KMS-11 (cell line): Measurements from ENCODE around the gene KRTAP10-3.

Experiments used
- H2AFZ ChIP-seq: fragments of 200-600 bp; sonication (generic); 2 replicates; pipeline ENCODE4 v1.6.1; 2016; ENCODE audit warnings: antibody characterized with exemption, mixed run types, low read depth
- H3K27ac ChIP-seq: fragments of 200-600 bp; sonication (generic); 2 replicates; pipeline ENCODE4 v1.6.1; 2016; ENCODE audit warnings: mild to moderate bottlenecking, mixed run types
- H3K27me3 ChIP-seq: fragments of 200-600 bp; sonication (generic); 2 replicates; pipeline ENCODE4 v1.6.1; 2017; ENCODE audit warnings: mild to moderate bottlenecking, low read depth, mixed run types, moderate library complexity; ENCODE audit not compliant: insufficient read depth
- H3K36me3 ChIP-seq: fragments of 200-600 bp; sonication (generic); 2 replicates; pipeline ENCODE4 v1.6.1; 2017; ENCODE audit warnings: mild to moderate bottlenecking, mixed run types; ENCODE audit not compliant: insufficient read depth
- H3K4me1 ChIP-seq: fragments of 200-600 bp; sonication (generic); 2 replicates; pipeline ENCODE4 v1.6.1; 2016; ENCODE audit warnings: mild to moderate bottlenecking, low read depth, mixed run types; ENCODE audit not compliant: poor library complexity, severe bottlenecking
- H3K4me2 ChIP-seq: fragments of 200-600 bp; sonication (generic); 2 replicates; pipeline ENCODE4 v1.7.0; 2016; ENCODE audit warnings: mild to moderate bottlenecking, mixed run types
- H3K4me3 ChIP-seq: fragments of 200-600 bp; sonication (generic); IDR thresholded peaks from 2 replicates; pipeline ENCODE4 v1.6.1; 2017; ENCODE audit warnings: low read depth, low read length, mixed read lengths; ENCODE audit not compliant: insufficient read depth
- H3K79me2 ChIP-seq: fragments of 200-600 bp; sonication (generic); 2 replicates; pipeline ENCODE4 v1.6.1; 2016; ENCODE audit warnings: low read depth, mixed run types; ENCODE audit not compliant: insufficient read depth
- H3K9ac ChIP-seq: fragments of 200-600 bp; sonication (generic); 2 replicates; pipeline ENCODE4 v1.6.1; 2016; ENCODE audit warnings: mild to moderate bottlenecking, mixed run types
- H4K20me1 ChIP-seq: fragments of 200-600 bp; sonication (generic); 2 replicates; pipeline ENCODE4 v1.6.1; 2016; ENCODE audit warnings: mild to moderate bottlenecking, mixed run types; ENCODE audit not compliant: insufficient read depth
- CTCF ChIP-seq: fragments of 200-600 bp; sonication (generic); conservative IDR thresholded peaks from 2 replicates; pipeline ENCODE4 v1.6.1; 2017; ENCODE audit warnings: low read depth, mild to moderate bottlenecking, antibody characterized with exemption, low read length, moderate library complexity, mixed read lengths

The KRTAP10-3 gene

DNA sequence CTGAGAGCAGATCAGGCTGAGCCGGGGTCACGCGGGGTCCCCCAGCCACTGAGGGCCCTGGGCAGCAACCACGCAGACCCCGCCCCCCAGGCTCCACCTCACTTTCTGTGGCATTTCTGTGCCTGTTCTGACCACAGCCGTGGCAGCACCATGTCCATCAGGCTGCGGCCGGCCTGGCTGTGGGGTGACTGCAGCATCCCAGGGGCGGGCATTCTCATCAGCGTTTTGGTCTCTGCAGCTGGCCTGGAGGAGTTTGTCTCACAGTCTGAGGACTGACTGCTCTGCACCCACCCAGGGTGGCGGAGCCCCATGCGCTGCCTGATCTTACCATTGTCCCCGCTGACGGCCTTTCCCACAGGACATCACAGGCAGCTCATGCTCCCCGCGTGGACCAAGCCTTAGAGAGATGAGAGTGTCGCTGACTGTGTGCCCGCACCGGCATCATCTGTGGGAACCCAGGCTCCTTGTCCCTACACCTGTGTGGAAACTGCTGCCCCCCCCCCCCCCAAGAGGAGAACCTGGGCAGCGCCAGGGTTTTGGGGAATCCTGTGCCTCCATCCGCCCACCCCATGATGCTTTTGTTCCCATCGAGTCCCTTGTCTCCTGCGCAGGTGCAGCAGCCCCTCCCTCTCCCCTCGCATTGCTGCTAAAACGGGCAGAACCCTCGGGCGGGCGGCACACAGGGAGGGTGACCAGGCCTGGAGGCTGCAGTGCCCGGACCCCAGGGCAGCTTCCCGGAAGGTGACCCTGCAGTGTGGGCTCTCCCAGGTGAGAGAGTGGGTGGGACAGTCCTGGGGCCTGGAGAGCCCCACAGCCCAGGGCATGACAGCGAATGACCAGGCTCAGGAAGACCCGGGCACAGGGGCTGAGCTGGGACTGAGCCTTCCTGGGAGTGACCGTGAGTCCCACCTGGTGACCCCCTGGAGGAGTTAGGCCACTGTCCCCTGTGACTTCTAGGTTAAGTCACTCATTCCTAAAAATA, 20.4 kb downstream of the KRTAP10-3 start:
- Histone ChIP-seq H3K4me3 (no peak overlapping the region), H3K9ac (no peak overlapping the region), H3K36me3 (no peaks in the 10 kb centered on the region), H3K27ac (no peak overlapping the region), H3K4me1 (no peaks in the 10 kb centered on the region), H4K20me1 (no peaks in the 10 kb centered on the region), H2AFZ (no peak overlapping the region), H3K79me2 (no peaks in the 10 kb centered on the region), H3K27me3 (peaks cover 57% of the 10 kb centered on the region), H3K4me2 (no peak overlapping the region)
- TF ChIP-seq CTCF = no peak

GRCh38 chr21:44535963-44536362, 22.6 kb downstream of the KRTAP10-3 start:
- no peaks in the 10 kb centered on the region for H3K79me2 ChIP-seq
- H3K4me2 ChIP-seq = no peak overlapping the region
- no peaks in the 10 kb centered on the region for H4K20me1 ChIP-seq
- H3K4me3 ChIP-seq = no peak overlapping the region
- no peak overlapping the region for H3K27ac ChIP-seq
- no peak overlapping the region for H2AFZ ChIP-seq
- peaks cover 56% of the 10 kb centered on the region for H3K27me3 ChIP-seq
- TF ChIP-seq CTCF = no peak
- no peaks in the 10 kb centered on the region for H3K36me3 ChIP-seq
- no peak overlapping the region for H3K9ac ChIP-seq
- no peaks in the 10 kb centered on the region for H3K4me1 ChIP-seq

DNA sequence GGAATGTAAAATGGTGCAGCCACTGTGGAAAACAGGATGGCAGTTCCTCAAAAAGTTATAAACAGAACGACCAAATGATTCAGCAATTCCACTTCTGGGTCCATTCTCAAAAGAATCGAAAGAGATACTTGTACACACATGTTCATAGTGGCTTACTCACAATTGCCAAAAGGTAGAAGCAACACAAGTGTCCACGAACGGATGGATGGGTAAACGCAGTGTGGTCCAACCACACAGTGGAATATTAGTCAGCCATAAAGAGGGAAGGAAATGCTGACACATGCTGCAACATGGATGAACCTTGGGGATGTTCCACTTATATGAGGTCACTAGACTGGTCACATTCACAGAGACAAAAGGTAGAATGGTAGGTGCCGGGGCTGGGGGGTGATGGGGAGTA, 23.9 kb downstream of the KRTAP10-3 start:
- Histone ChIP-seq H3K27me3 (peaks cover 55% of the 10 kb centered on the region), H3K27ac (no peak overlapping the region), H3K4me2 (no peak overlapping the region), H3K9ac (no peak overlapping the region), H4K20me1 (no peaks in the 10 kb centered on the region), H3K4me3 (no peak overlapping the region), H3K4me1 (no peaks in the 10 kb centered on the region), H2AFZ (no peak overlapping the region), H3K36me3 (no peaks in the 10 kb centered on the region), H3K79me2 (no peaks in the 10 kb centered on the region)
- TF ChIP-seq CTCF = no peak

DNA sequence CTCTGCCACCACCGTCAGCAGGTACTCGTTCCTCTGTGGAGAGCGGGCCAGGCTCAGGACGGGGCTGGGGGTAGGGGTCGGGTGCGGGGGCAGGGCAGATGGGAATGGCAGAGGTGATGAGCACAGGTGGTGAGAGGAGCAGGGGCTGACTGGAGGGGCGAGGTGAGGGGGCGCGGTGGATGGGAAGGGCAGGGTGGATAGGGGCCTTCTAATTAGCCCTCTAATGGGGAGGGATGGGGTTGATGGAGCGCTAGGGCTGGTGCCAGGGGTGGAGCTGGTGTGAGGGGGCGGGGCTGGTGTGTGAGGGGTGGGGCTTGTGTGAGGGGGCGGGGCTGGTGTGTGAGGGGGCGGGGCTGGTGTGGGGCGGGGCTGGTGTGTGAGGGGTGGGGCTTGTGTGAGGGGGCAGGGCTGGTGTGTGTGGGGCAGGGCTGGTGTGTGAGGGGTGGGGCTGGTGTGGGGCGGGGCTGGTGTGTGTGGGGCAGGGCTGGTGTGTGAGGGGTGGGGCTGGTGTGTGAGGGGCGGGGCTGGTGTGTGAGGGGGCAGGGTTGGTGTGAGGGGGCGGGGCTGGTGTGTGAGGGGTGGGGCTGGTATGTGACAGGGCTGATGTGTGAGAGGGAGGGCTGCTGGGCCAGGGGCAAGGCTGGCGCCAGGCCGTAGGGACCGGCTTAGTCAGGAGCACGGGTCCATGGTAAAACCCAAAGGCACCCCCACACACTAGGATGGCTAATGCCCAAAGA, 24.5 kb downstream of the KRTAP10-3 start:
- H3K9ac ChIP-seq = no peak overlapping the region
- H3K4me3 ChIP-seq = no peak overlapping the region
- H3K27ac ChIP-seq = no peak overlapping the region
- H3K4me1 ChIP-seq = no peaks in the 10 kb centered on the region
- peaks cover 60% of the 10 kb centered on the region for H3K27me3 ChIP-seq
- H3K36me3 ChIP-seq = no peaks in the 10 kb centered on the region
- H3K4me2 ChIP-seq = no peak overlapping the region
- no peaks in the 10 kb centered on the region for H4K20me1 ChIP-seq
- no peak for TF ChIP-seq CTCF
- H3K79me2 ChIP-seq = no peaks in the 10 kb centered on the region
- H2AFZ ChIP-seq = no peak overlapping the region
